Activated naive CD4-positive, alpha-beta T cell treated with anti-CD3 and anti-CD28 coated beads, Interleukin-2, amount 50 U/mL, for 16 hours (primary cell): ENCODE data around the gene SST.

Experiments
- DNase-seq: peaks from one replicate; pipeline ENCODE4 v3.0.0-alpha.2; 2020

The SST gene

DNA sequence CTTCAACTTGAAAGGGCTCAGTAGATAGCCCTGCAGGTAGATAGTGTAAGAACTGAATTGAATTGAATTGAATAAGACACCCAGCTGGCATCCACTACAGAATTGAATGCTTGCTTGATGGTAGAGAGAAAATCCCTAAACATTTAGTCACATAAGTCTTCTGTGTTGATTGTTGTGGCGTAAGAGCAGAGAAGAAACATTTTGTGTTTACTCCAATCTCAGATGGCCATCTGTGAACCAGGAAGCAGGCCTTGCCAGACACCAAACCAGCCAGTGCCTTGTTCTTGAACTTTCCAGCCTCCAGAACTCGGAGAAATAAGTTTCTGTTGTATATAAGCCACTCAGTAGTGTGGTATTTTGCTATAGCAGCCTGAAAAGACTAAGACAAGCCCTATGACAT lies 43.6 kb downstream of the SST start:
- no peak for DNase-seq

DNA sequence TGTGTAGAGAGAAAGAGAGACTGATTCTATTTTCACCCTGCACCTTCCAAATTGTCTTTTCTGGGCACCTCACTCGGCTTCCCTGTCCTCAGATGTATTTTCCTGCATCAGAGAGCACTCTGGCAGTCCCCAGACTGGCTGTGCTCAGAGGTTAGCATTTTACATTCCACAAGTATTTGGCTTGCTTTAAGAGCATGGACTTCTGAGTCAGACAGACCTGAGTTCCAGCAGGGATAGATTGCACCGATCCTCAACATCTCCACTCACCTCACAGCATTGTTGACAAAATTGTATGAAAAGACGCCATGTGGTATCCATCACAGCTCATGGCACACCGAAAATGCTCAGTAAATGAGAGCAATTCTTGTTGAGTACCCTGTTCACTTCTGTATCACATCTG lies 45.6 kb downstream of the SST start:
- DNase-seq = no peak

DNA sequence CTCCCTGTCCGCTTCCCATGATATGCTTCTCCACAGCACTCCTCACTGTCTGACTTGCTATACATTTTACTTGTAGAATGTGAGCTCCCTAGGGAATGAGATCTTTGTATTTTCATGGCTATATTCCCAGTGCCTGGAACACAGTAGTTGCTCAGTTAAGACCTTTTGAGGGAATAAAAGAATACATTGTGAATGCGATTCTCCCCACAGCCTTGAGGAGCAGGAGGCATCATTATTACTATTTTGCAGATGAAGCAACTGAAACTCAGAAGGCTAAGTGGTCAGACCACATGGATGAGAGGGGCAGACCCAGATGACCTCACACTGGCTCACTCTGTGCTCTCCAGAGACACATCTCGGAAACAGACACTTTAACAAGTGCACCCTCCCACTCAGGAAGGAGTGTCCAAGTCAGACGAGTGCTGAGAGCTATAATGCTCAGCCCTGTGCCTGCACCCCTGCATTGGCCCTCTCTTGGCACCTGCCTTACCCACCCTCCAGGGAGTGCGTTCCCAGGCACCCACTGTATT lies 46.8 kb downstream of the SST start:
- DNase-seq = no peak

DNA sequence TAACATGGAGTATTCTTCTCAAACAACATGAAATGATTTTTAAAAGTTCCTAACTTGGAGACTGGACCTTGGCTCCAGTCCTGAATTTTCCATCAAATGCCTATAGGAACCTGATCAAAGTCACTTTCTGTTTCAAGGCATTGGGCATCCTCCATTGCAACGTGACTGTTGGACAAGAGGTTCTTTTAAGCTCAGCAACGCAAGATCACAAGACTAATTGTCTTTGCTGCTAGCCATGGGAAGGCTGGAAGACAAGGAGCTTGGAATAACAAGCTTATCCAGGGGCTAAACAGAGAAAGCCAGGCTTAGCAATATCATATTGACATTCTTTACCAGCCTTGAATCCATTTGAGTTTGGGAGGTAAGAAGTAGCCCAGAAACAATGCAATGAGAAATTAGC lies 48.3 kb downstream of the SST start:
- DNase-seq = no peak

GRCh38 chr3:187619461-187619860 lies 50.7 kb downstream of the SST start:
- DNase-seq = no peak
